GM19438 (cell line): ENCODE data around the gene ATP4A.

Experiments
- ATAC-seq: cut with Tn5 transposase; IDR thresholded peaks from one replicate; pipeline ENCODE4 v1.9.1; 2021; ENCODE audit warnings: low read depth; ENCODE audit not compliant: unreplicated experiment

Gene ATP4A

DNA sequence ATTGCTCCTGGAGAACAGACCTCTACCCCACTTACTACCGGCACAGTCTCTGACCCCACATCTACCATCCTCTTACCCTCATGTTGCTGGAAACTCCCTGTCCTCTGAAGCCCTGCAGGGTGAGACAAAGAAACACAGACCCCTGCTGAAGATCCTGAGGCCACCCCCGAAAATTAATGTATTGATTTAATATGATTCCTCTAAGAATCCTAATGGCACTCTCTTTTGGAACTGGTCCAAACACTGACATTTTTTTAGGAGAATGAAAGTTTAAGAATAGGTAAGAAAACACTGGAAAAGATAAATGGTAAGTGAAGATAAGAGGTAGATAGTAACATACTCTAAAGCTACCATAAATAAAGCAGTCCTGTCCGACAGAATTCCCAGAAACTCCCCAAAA is 55.3 kb downstream of the ATP4A start:
- ATAC-seq, result no peak

DNA sequence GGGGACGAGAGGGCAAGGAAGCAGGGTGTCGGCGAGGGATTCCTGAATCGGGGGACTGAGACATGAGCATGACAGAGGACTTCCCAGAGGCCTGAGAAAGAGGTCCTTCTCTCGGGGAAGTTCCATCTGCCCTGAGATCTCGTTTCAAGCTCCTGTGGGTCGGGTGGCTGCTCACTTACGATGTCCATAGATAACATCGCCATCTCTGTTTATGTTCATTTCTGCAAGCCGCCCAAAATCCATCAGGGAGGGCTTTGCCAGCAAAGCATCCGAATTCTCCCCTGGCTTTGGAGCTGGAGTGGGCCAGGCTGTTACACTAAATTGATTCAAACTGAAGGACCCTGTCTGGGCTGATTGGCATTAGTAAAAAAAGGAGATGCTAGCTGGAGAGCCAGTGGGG is 55.9 kb downstream of the ATP4A start:
- no peak for ATAC-seq

DNA sequence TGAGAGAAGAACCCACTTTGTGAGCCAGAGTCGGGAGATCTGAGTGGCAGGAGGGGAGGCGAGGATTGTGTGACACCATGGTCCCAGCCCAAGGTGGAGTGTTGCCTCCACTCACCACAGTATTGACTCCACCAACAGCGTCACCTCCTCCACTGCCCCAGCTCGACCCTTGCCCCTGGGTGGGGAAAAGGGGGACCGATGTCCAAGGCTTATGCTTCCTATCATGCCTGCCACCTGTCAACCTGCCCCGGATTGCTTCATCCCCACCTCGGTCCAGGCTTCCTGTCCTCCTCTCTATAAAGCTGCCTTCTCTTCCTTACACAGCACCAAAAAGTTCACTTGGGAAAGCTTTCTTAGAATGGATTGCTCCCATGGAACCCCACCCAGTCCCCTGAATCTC is 57.4 kb downstream of the ATP4A start:
- ATAC-seq, result no peak

DNA sequence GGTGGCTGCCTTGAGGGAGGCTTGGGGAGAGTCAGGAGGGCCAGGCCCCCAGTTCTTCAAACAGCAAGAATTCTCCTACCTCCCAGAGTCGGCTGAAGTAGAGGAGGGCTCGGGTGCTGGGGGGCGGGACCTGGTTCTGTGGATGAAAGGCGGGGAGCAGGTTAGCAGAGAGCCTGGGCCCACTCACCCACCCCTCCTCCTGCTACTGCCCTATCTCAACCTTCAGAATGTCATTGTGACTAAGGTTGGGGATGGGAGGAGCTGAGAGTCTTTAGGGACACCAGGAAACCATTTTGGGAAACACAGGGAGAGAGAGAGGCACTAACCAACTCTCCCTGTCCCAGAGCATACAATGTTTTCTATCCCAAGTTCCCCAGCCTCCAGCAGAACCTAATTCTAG is 60.7 kb downstream of the ATP4A start:
- ATAC-seq, result no peak

DNA sequence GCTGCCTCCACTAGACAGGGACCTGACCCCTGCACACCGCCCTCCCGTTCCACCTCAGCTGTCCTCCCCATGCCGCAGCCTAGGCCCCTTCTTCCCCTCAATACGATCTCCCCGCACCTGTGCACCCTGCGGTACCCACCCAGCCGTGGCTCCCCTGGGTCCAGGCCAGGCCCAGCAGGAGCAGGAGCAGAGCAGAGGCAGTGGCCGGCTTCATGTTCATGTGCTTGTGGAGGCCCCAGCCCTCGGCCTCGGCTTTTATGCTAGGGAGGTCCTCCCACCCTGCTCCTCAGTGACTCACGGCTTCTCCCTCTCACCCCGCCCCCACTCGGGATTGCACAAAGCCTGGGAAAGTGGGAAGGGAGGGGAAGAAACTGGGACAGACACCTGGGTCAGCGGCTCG is 61.8 kb downstream of the ATP4A start:
- ATAC-seq, result no peak

DNA sequence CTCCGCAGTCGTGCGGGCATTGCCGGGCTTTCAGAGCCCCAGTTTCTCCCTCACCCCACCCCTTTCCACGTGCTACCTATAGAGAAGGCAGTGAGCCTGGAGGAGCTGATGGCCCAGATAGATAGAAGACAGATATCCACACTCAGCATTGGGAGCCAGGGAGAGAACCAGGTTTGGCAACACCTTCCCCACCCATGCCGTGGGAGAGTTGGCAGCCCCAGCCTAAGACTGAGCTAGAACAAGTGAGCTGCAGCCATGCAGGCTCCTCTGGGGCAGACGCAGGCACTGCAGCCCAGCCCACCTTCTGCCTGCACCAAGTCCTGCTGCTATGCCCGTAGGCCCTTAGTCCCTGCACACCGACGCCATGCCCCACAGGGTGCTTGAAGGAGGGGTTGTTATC is 62.8 kb downstream of the ATP4A start:
- ATAC-seq, result no peak
